Peyer's patch (tissue), 4 donors: ENCODE results near the gene FREM1.

Experiments
- POLR2A ChIP-seq, 2 donors: fragments of 450-650 bp; IDR thresholded peaks; one replicate each; pipeline ENCODE4 v1.5.1; 2017; ENCODE audit warnings: antibody characterized with exemption in 2 of 2, mild to moderate bottlenecking in 2 of 2, moderate library complexity in 2 of 2
- TF ChIP-seq, protein P1 (sequence below), 6 experiments: fragments of 450-650 bp in 4 of 6; fragments of 200-600 bp in 2 of 6; sonication (generic) in 1 of 6; IDR thresholded peaks; one replicate each; pipeline ENCODE4 v1.5.1; 2017 to 2019; ENCODE audit warnings: antibody characterized with exemption in 6 of 6, mild to moderate bottlenecking in 3 of 6, moderate library complexity in 1 of 6

DNA sequence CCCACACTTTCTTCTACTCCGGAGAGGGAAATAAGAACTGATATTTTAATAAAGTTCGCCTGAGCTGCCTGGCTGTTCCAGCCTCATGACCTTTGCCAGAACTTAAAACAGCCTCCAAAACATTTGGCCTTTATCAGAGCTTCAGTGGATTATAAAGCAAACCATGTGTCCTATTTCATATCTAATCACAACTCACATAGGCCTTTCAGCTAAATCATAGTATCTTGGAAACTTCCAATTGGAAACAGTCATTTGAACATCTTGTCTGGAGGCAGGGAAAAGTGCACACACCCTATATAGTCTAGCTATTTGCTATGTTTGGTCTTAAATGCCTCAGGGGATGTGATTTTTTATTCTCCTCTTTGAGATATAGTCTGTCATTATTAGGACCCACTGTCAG, 46.0 kb upstream of the FREM1 start:
- TF ChIP-seq POLR2A (IDR thresholded peaks at IDR 0.05) = no peak
- TF ChIP-seq, protein P1, sequence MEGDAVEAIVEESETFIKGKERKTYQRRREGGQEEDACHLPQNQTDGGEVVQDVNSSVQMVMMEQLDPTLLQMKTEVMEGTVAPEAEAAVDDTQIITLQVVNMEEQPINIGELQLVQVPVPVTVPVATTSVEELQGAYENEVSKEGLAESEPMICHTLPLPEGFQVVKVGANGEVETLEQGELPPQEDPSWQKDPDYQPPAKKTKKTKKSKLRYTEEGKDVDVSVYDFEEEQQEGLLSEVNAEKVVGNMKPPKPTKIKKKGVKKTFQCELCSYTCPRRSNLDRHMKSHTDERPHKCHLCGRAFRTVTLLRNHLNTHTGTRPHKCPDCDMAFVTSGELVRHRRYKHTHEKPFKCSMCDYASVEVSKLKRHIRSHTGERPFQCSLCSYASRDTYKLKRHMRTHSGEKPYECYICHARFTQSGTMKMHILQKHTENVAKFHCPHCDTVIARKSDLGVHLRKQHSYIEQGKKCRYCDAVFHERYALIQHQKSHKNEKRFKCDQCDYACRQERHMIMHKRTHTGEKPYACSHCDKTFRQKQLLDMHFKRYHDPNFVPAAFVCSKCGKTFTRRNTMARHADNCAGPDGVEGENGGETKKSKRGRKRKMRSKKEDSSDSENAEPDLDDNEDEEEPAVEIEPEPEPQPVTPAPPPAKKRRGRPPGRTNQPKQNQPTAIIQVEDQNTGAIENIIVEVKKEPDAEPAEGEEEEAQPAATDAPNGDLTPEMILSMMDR (IDR thresholded peaks at IDR 0.05) = no peak
